KMS-11 (cell line): ENCODE results near the gene MED13L.

Experiments
- H2AFZ ChIP-seq: fragments of 200-600 bp; sonication (generic); 2 replicates; pipeline ENCODE4 v1.6.1; 2016; ENCODE audit warnings: antibody characterized with exemption, mixed run types, low read depth
- H3K27ac ChIP-seq: fragments of 200-600 bp; sonication (generic); 2 replicates; pipeline ENCODE4 v1.6.1; 2016; ENCODE audit warnings: mild to moderate bottlenecking, mixed run types
- H3K27me3 ChIP-seq: fragments of 200-600 bp; sonication (generic); 2 replicates; pipeline ENCODE4 v1.6.1; 2017; ENCODE audit warnings: mild to moderate bottlenecking, low read depth, mixed run types, moderate library complexity; ENCODE audit not compliant: insufficient read depth
- H3K36me3 ChIP-seq: fragments of 200-600 bp; sonication (generic); 2 replicates; pipeline ENCODE4 v1.6.1; 2017; ENCODE audit warnings: mild to moderate bottlenecking, mixed run types; ENCODE audit not compliant: insufficient read depth
- H3K4me1 ChIP-seq: fragments of 200-600 bp; sonication (generic); 2 replicates; pipeline ENCODE4 v1.6.1; 2016; ENCODE audit warnings: mild to moderate bottlenecking, low read depth, mixed run types; ENCODE audit not compliant: poor library complexity, severe bottlenecking
- H3K4me2 ChIP-seq: fragments of 200-600 bp; sonication (generic); 2 replicates; pipeline ENCODE4 v1.7.0; 2016; ENCODE audit warnings: mild to moderate bottlenecking, mixed run types
- H3K4me3 ChIP-seq: fragments of 200-600 bp; sonication (generic); IDR thresholded peaks from 2 replicates; pipeline ENCODE4 v1.6.1; 2017; ENCODE audit warnings: low read depth, low read length, mixed read lengths; ENCODE audit not compliant: insufficient read depth
- H3K79me2 ChIP-seq: fragments of 200-600 bp; sonication (generic); 2 replicates; pipeline ENCODE4 v1.6.1; 2016; ENCODE audit warnings: low read depth, mixed run types; ENCODE audit not compliant: insufficient read depth
- H3K9ac ChIP-seq: fragments of 200-600 bp; sonication (generic); 2 replicates; pipeline ENCODE4 v1.6.1; 2016; ENCODE audit warnings: mild to moderate bottlenecking, mixed run types
- H4K20me1 ChIP-seq: fragments of 200-600 bp; sonication (generic); 2 replicates; pipeline ENCODE4 v1.6.1; 2016; ENCODE audit warnings: mild to moderate bottlenecking, mixed run types; ENCODE audit not compliant: insufficient read depth
- TF ChIP-seq, protein P1 (sequence below): fragments of 200-600 bp; sonication (generic); conservative IDR thresholded peaks from 2 replicates; pipeline ENCODE4 v1.6.1; 2017; ENCODE audit warnings: low read depth, mild to moderate bottlenecking, antibody characterized with exemption, low read length, moderate library complexity, mixed read lengths

MED13L gene

DNA sequence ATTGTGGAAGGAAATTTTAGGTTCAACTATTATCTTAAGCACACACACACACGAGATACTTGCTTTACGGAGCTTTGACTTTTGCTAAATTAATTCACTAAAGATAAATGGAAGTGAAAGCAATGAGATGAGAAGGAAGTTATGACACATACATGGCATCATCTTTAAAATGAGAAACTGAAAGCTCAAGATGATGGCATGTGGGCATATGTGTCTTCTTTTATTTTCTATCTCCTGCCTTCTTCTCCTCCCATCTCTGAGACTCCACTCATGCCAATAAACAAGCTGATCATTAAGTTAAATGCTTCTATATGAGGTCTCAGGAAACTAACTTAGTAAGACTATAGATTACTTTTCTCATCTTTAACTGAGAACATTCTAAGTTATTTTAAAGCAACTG, 216.7 kb downstream of the MED13L start:
- Histone ChIP-seq H3K36me3 (no peaks in the 10 kb centered on the region), H3K4me1 (peaks cover 17% of the 10 kb centered on the region), H4K20me1 (no peaks in the 10 kb centered on the region), H3K4me2 (no peak overlapping the region), H3K27me3 (no peaks in the 10 kb centered on the region), H3K4me3 (no peak overlapping the region), H2AFZ (no peak overlapping the region), H3K27ac (no peak overlapping the region), H3K79me2 (peaks cover 25% of the 10 kb centered on the region; the same call in 1 of the 2 replicates), H3K9ac (no peak overlapping the region)
- TF ChIP-seq, protein P1, sequence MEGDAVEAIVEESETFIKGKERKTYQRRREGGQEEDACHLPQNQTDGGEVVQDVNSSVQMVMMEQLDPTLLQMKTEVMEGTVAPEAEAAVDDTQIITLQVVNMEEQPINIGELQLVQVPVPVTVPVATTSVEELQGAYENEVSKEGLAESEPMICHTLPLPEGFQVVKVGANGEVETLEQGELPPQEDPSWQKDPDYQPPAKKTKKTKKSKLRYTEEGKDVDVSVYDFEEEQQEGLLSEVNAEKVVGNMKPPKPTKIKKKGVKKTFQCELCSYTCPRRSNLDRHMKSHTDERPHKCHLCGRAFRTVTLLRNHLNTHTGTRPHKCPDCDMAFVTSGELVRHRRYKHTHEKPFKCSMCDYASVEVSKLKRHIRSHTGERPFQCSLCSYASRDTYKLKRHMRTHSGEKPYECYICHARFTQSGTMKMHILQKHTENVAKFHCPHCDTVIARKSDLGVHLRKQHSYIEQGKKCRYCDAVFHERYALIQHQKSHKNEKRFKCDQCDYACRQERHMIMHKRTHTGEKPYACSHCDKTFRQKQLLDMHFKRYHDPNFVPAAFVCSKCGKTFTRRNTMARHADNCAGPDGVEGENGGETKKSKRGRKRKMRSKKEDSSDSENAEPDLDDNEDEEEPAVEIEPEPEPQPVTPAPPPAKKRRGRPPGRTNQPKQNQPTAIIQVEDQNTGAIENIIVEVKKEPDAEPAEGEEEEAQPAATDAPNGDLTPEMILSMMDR, result no peak

DNA sequence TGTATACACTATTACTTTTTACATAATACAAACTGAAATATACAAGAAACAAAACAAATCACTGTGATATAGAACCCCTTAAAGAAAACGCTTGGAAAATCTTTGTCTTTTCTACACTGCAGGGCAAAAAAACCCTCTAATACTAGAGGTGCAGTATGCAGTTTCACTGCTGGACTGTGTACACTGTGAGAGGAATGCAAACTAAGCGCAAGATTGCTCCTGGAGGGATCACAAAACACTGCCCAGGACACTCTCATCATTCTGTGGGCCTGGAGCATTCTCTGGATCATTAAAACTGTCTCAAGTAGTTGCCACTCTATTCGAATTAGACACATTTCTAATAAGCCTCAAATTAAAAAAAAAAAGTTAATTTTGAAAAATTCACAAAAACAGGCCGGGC, 217.6 kb downstream of the MED13L start:
- Histone ChIP-seq H3K79me2 (peaks cover 25% of the 10 kb centered on the region; the same call in 1 of the 2 replicates), H3K9ac (no peak overlapping the region), H2AFZ (no peak overlapping the region), H4K20me1 (no peaks in the 10 kb centered on the region), H3K36me3 (no peaks in the 10 kb centered on the region), H3K4me3 (no peak overlapping the region), H3K4me2 (no peak overlapping the region), H3K27me3 (no peaks in the 10 kb centered on the region), H3K27ac (no peak overlapping the region), H3K4me1 (peaks cover 12% of the 10 kb centered on the region)
- TF ChIP-seq, protein P1, result no peak

DNA sequence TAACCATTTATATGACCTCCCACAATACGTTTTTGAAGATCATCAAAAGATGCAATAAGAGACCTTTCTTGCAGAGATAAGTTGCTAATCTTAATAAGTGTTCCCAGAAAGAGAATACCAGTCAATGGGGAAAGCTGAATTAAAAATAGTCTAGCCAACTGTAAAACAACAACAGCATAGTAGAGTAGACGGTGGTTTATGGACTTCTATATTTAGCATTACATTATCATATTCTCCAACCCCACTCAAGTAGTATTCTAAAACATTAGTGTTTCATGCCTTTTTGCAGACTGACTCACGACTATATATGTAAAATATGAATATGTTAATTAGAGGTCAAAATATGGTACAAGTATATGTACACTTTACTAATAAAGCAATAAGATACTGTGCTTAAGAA, 218.9 kb downstream of the MED13L start:
- Histone ChIP-seq H3K4me1 (peaks cover 12% of the 10 kb centered on the region), H3K36me3 (no peaks in the 10 kb centered on the region)

DNA sequence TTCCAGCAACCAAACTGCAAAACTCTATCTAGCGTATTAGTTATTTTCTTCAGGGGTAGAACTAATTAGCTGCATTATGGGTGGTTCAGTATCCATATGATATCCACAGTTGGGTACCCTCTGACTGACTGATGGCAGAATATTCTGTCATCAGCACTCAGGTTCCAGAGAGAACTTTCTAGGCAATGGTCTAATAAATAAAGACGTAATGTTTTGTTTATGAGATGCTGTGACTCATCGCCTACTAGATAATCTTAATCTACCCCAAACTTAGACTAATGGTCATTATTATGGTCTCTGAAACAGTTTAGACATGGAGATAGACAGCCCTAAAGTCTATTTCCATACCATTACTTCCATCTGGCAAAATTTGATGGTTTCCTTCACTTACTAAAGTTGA, 220.1 kb downstream of the MED13L start:
- H3K27ac ChIP-seq, result no peak overlapping the region
- H3K36me3 ChIP-seq, result no peaks in the 10 kb centered on the region
- no peak overlapping the region for H2AFZ ChIP-seq
- no peaks in the 10 kb centered on the region for H3K27me3 ChIP-seq
- peaks cover 11% of the 10 kb centered on the region; the same call in 1 of the 2 replicates for H3K79me2 ChIP-seq
- no peak overlapping the region for H3K9ac ChIP-seq
- H3K4me1 ChIP-seq, result peaks cover 12% of the 10 kb centered on the region
- H3K4me2 ChIP-seq, result no peak overlapping the region
- H4K20me1 ChIP-seq, result no peaks in the 10 kb centered on the region
- H3K4me3 ChIP-seq, result no peak overlapping the region
- TF ChIP-seq, protein P1, result no peak

More for the DNA sequence above, 218.9 kb downstream of the MED13L start:
- no peaks in the 10 kb centered on the region for H4K20me1 ChIP-seq
- H3K4me2 ChIP-seq, result no peak overlapping the region
- no peak overlapping the region for H3K9ac ChIP-seq
- H3K79me2 ChIP-seq, result peaks cover 14% of the 10 kb centered on the region; the same call in 1 of the 2 replicates
- H3K4me3 ChIP-seq, result no peak overlapping the region
- no peaks in the 10 kb centered on the region for H3K27me3 ChIP-seq
- TF ChIP-seq, protein P1, result no peak
- H2AFZ ChIP-seq, result no peak overlapping the region
- H3K27ac ChIP-seq, result no peak overlapping the region
